Measurements from ENCODE around the gene HSPA8. TPM values are rescaled to one million over a fixed set of nuclear protein-coding genes. Genes with fewer than 3 reads are reported as not detected.

HSPA8 gene
- total RNA-seq, 4 donors from 2014 or later = 767 to 1,626 (median 1,046) TPM

DNA sequence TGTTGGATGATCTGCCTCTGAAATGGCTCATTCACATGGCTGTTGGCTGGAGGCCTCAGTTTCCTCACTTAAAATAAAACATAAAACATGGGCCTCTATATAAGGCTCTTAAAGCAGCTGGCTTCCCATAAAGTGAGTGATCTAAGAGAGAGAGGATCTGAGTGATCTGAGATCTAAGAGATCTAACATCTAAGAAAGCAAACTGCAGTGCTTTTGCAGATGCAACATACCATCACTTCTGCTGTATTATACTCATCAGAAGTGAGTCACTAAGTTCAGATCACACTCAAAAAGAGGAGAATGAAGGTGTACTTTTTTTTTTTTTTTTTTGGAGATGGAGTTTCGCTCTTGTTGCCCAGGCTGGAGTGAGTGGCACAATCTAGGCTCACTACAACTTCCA lies 18.1 kb upstream of the HSPA8 start:
- WGBS, 2 donors = 92 to 100% methylated on average over 1 of the region's 1 CpG

DNA sequence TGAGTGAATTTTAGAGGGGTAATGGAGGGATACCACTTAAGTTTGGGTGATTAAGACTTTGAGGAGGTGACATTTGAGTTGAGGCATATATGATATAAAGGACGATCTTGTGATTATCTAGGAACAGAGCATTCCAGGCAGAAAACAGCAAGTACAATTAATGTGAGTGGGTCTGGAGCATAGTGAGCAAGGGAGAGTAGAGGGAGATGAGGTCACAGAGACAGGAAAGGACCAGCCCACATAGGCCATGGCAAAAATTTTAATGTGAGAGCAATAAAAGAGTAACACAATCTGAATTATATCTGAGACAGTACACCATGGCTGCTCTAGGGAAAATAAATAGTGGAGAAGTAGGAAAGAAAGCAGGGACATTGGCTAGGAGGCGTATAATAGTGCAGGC lies 14.5 kb upstream of the HSPA8 start:
- Histone ChIP-seq H3K27ac (no peak overlapping the region), H3K9me3 (no peaks in the 10 kb centered on the region), H3K4me3 (no peak overlapping the region), H3K4me1 (peaks cover 0 to 15% (median 0%) of the 10 kb centered on the region in 3 donors), H3K36me3 (peaks cover 0 to 13% (median 0%) of the 10 kb centered on the region in 3 donors), H3K27me3 (no peaks in the 10 kb centered on the region)
- 87 to 92% methylated on average over 2 of the region's 2 CpGs for WGBS, 2 donors
- no peak for TF ChIP-seq POLR2A (IDR thresholded peaks at IDR 0.05)
- TF ChIP-seq, protein P1, sequence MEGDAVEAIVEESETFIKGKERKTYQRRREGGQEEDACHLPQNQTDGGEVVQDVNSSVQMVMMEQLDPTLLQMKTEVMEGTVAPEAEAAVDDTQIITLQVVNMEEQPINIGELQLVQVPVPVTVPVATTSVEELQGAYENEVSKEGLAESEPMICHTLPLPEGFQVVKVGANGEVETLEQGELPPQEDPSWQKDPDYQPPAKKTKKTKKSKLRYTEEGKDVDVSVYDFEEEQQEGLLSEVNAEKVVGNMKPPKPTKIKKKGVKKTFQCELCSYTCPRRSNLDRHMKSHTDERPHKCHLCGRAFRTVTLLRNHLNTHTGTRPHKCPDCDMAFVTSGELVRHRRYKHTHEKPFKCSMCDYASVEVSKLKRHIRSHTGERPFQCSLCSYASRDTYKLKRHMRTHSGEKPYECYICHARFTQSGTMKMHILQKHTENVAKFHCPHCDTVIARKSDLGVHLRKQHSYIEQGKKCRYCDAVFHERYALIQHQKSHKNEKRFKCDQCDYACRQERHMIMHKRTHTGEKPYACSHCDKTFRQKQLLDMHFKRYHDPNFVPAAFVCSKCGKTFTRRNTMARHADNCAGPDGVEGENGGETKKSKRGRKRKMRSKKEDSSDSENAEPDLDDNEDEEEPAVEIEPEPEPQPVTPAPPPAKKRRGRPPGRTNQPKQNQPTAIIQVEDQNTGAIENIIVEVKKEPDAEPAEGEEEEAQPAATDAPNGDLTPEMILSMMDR (IDR thresholded peaks at IDR 0.05) = no peak
- DNase-seq = no peak
- intact Hi-C loops (cut with DNase I) = no loop called here

More for the DNA sequence above, 18.1 kb upstream of the HSPA8 start:
- intact Hi-C loops (cut with DNase I) = no loop called here
- DNase-seq = no peak
- Histone ChIP-seq H3K9me3 (no peaks in the 10 kb centered on the region), H3K4me1 (peaks cover 4 to 14% (median 4%) of the 10 kb centered on the region in 3 donors), H3K4me3 (no peak overlapping the region), H3K27ac (no peak overlapping the region), H3K36me3 (peaks cover 0 to 4% (median 0%) of the 10 kb centered on the region in 3 donors), H3K27me3 (no peaks in the 10 kb centered on the region)
- TF ChIP-seq, protein P1 (IDR thresholded peaks at IDR 0.05) = no peak
- no peak for TF ChIP-seq POLR2A (IDR thresholded peaks at IDR 0.05)

DNA sequence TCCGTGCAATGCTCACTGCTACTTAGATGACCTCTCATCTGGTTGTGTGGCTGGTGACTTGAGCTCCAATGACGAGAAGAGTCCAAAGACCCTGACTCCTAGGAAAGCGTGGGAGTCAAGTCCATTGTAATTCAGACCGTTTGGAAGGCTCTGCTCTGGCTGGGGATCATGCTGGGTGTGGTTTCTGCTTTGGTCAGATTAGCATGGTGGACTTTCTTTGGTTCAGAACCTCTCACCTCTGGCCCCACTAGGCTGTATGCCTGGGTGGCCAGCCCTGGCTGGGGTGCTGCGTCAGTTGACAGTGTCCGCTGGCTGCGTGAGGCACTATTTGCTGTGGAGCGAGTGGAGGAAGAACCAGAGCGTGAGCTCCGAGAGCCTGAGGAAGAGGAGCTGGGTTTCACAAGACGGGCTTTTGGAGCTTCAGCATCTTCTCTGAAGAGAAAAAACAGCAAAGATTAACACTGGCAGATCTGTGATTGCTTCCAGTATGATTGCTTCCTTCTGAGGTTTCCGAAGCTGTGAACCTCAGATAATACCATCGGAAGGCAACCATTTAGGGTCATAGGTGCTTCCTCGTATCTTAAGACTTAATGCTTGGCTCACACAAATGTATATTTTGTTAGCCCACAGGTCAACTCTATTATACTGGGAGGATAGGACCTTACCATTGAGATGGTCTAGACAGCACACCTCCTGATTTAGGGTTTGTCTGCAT lies 11.6 kb upstream of the HSPA8 start:
- DNase-seq = no peak
- TF ChIP-seq, protein P1 (IDR thresholded peaks at IDR 0.05) = no peak
- TF ChIP-seq POLR2A (IDR thresholded peaks at IDR 0.05) = no peak
- 82 to 95% methylated on average over 6 to 12 of the region's 14 CpGs for WGBS, 2 donors
- no peaks in the 10 kb centered on the region for H3K9me3 ChIP-seq
- H3K4me3 ChIP-seq = no peak overlapping the region
- H3K27ac ChIP-seq = no peak overlapping the region
- intact Hi-C loops (cut with DNase I) = no loop called here
- H3K27me3 ChIP-seq = no peaks in the 10 kb centered on the region
- H3K4me1 ChIP-seq = peaks cover 0 to 34% (median 7%) of the 10 kb centered on the region in 3 donors
- peaks cover 0 to 13% (median 0%) of the 10 kb centered on the region in 3 donors for H3K36me3 ChIP-seq

DNA sequence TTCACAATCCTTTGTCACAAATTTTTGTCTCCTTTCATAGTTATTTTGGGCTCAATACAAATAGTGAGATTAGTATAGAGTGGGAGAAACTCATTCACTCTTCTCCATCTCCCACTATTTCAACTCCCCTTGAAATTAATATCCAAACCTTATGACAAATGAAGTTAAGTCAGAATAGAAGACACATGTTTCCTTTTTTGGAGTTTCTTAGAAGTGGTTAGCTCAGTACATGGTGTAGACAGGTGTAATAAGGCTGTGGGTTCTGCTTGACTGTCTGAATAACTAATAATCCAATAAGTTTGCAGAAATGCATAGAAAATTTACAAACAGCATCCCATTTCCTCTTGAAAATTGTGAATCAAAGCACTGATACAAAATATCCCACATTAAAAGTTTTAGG lies 10.8 kb upstream of the HSPA8 start:
- Histone ChIP-seq H3K4me1 (peaks cover 0 to 37% (median 7%) of the 10 kb centered on the region in 3 donors), H3K36me3 (peaks cover 0 to 13% (median 0%) of the 10 kb centered on the region in 3 donors), H3K27me3 (no peaks in the 10 kb centered on the region), H3K9me3 (no peaks in the 10 kb centered on the region), H3K4me3 (no peak overlapping the region), H3K27ac (no peak overlapping the region)
- no peak for DNase-seq
- intact Hi-C loops (cut with DNase I) = no loop called here
- TF ChIP-seq POLR2A (IDR thresholded peaks at IDR 0.05) = no peak
- TF ChIP-seq, protein P1 (IDR thresholded peaks at IDR 0.05) = no peak

DNA sequence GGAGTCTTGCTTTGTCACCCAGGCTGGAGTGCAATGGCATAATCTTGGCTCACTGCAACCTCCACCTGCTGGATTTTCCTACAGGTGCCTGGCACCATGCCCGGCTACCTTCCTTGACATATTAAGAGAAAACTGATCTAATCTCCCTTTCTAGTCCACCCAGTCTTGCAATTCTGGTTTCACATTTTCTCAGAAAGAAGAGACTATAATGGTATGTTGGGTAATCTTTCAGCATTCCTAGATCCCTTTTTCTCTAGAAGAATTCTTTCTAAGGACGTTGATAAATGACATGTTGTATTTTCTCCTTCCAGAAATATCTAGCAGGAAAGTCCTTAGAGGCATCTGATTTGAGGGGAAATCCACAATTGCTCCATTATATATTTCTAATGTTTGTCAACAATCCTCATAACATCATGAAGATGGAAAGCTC lies 10.4 kb upstream of the HSPA8 start:
- intact Hi-C loops (cut with DNase I) = no loop called here
- Histone ChIP-seq H3K9me3 (no peaks in the 10 kb centered on the region), H3K4me3 (no peak overlapping the region), H3K27ac (no peak overlapping the region), H3K27me3 (no peaks in the 10 kb centered on the region), H3K4me1 (peaks cover 0 to 37% (median 7%) of the 10 kb centered on the region in 3 donors), H3K36me3 (peaks cover 0 to 13% (median 0%) of the 10 kb centered on the region in 3 donors)
- DNase-seq = no peak
- TF ChIP-seq, protein P1 (IDR thresholded peaks at IDR 0.05) = no peak
- no peak for TF ChIP-seq POLR2A (IDR thresholded peaks at IDR 0.05)
- 32 to 44% methylated on average over 2 of the region's 2 CpGs for WGBS, 2 donors
